Vagina (tissue), 2 donors: ENCODE data around the gene MAD2L1BP.

Source experiments
- CTCF ChIP-seq, 3 experiments: fragments of 450-650 bp in 2 of 3; fragments of 200-600 bp in 1 of 3; sonication (generic) in 1 of 3; IDR thresholded peaks; one replicate each; pipeline ENCODE4 v1.5.1; 2017 to 2019; ENCODE audit warnings: antibody characterized with exemption in 3 of 3, mild to moderate bottlenecking in 2 of 3, moderate library complexity in 2 of 3
- POLR2A ChIP-seq, 2 donors: fragments of 450-650 bp; IDR thresholded peaks; one replicate each; pipeline ENCODE4 v1.6.1; 2017; ENCODE audit warnings: antibody characterized with exemption in 2 of 2, mild to moderate bottlenecking in 2 of 2, moderate library complexity in 2 of 2
- POLR2AphosphoS5 ChIP-seq, 2 donors: sonication (generic); formaldehyde crosslinking; IDR thresholded peaks; one replicate each; pipeline ENCODE4 v1.9.0; 2017; ENCODE audit warnings: antibody characterized with exemption in 2 of 2, mild to moderate bottlenecking in 2 of 2, low read depth in 1 of 2; ENCODE audit not compliant: insufficient read depth in 1 of 2

GRCh38 chr6:43628393-43629103 lies 7.1 kb upstream of the MAD2L1BP start:
- TF ChIP-seq CTCF (IDR thresholded peaks at IDR 0.05) (no peak), POLR2AphosphoS5 (IDR thresholded peaks at IDR 0.05; ENCODE audit: insufficient read depth in 1 of 2, low read depth in 1 of 2) (no peak), POLR2A (IDR thresholded peaks at IDR 0.05) (no peak)
